DLD1 (cell line): ENCODE data around the gene DNAH17.
"Not testable (repeated sequence)": the region's sequence is repeated elsewhere in the genome, so short reads cannot be mapped to it uniquely, and the experiment has no call there.

Experiments used
- in situ Hi-C: cut with HindIII; loops from 2 replicates; pipeline ENCODE4 v1.10.0; 2017; ENCODE audit warnings: low sequenced_read_pairs

DNAH17 gene

DNA sequence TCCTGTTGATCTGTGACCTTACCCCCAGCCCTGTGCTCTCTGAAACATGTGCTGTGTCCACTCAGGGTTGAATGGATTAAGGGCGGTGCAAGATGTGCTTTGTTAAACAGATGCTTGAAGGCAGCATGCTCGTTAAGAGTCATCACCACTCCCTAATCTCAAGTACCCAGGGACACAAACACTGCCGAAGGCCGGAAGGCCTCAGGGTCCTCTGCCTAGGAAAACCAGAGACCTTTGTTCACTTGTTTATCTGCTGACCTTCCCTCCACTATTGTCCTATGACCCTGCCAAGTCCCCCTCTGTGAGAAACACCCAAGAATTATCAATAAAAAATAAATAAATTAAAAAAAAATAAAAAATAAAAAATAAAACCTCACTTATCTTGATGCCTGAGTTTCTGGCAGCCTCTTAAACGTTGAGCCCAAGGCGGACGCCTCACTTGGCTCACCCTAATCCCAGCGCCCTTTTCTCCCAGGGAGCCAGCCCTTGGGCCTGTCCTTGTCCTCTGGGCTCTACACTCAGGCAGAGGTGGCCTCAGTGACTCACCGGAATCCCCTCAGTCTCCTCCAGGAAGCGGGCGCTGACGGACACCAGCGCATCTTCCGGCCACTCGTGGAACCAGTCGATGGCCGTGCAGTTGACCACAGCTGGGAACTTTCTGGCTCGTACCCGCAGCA is 110.9 kb downstream of the DNAH17 start:
- in situ Hi-C loops = not testable (repeated sequence)

DNA sequence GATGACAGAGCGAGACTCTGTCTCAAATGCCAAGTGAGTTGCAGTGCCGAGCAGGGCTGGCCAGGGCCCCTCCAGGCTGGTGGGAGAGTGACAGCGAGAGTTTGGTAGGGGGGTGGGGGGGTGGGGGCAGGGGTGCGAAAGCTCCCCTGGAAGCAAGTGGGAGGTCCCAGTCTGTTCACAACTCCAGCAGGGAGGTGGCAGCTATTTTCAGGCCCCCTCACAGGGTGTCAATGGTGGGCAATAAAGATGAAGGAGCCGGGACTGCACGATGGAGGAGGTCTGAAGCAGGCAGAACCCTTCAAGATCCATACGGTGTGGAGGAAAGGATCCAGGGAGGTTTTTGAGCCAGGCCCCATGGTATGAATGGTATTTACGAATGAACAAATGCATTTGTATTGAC is 115.0 kb downstream of the DNAH17 start:
- in situ Hi-C loops = no loop called here

GRCh38 chr17:78461799-78462053 is 115.5 kb downstream of the DNAH17 start:
- in situ Hi-C loops = no loop called here

GRCh38 chr17:78460951-78461798 is 116.0 kb downstream of the DNAH17 start:
- in situ Hi-C loops = no loop called here

DNA sequence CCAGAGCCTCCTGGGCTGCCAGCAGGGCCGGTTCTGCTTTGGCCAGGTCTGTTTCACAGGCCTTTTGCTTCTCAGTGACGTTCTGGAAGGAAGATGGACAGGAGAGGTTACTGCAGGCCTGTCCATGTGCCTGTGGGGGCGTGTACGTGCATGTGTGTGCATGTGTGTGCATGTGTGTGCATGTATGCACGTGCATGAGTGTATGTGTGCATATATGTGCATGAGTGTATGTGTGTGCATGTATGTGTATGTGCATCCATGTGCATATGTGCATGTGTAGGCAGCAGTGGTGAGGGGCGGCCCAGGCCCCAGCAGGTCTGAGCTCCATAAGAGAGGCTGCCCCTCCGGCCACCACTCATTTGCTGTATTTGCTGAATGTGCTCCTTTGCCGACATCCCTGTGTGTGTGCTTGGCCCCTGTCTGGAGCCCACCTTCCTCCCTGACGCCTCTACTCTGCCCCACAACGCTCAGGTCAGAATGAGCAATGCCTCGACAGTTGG is 117.0 kb downstream of the DNAH17 start:
- in situ Hi-C loops = no loop called here

GRCh38 chr17:78459696-78460095 is 117.5 kb downstream of the DNAH17 start:
- in situ Hi-C loops = no loop called here

DNA sequence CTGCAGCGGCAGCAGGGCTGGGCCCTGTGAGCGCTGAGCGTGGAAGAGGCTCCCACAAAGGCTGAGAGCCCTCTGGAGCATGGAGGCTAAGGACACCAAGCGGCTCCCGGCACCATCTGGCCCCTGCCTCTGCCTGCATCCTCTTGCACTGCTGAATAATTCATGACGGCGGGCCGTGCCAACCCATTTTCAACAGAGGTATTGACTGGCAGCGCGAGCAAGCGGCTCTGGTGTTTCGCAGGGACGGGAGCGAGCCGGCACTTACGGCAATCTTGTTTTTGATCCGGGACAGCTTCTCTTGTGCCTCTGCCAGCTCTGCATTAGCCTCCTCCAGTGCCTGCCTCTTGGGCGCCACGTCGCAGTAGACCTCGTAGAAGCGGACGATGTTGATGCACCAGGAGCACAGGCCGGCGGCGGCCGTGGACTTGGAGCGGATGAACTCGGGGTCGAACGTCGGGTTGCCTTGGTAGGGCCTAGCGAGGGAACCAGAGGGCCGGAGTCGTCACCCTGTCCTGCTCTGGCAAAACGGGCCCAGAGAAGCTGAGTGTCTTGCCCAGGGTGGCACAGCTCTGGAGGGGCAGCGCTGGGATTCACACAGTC is 118.4 kb downstream of the DNAH17 start:
- in situ Hi-C loops = no loop called here

- in situ Hi-C loops = no loop called here
Measured at GRCh38 chr17:78458091-78458490, 119.1 kb downstream of the DNAH17 start.

- in situ Hi-C loops = no loop called here
Measured at GRCh38 chr17:78454346-78454745, 122.8 kb downstream of the DNAH17 start.

- in situ Hi-C loops = no loop called here
Measured at GRCh38 chr17:78451753-78452152, 125.4 kb downstream of the DNAH17 start.

- in situ Hi-C loops = no loop called here
Measured at GRCh38 chr17:78450696-78451345, 126.4 kb downstream of the DNAH17 start.

DNA sequence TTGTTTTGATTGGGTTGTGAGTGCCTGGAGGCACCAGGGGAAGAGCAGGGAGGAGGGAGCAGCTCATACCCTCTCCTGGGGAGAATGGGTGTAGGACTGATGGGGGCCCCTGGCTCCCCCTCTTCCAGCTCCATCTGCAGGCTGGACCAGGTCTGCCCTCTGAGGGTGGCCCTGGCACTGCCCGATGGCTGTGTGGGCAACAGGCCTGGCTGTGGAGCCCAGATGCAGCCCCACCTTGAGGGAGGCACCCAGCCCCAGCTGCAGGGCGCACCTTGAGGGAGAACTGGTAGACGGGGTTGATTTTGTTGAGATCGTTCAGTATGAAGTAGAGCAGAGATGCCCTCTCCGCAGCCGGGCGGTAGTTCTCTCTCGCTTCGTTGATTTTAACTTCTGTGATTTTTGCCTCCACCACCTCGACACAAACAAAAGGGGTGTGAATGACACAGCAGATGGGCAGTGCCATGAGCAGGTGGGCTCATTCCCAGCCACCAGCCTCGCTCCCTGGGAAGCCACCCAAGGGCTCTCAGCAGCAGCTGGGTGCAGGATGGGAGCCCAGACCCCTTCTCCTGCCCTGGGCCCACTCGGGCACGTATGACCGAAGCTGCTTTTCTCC is 127.1 kb downstream of the DNAH17 start:
- in situ Hi-C loops = no loop called here

DNA sequence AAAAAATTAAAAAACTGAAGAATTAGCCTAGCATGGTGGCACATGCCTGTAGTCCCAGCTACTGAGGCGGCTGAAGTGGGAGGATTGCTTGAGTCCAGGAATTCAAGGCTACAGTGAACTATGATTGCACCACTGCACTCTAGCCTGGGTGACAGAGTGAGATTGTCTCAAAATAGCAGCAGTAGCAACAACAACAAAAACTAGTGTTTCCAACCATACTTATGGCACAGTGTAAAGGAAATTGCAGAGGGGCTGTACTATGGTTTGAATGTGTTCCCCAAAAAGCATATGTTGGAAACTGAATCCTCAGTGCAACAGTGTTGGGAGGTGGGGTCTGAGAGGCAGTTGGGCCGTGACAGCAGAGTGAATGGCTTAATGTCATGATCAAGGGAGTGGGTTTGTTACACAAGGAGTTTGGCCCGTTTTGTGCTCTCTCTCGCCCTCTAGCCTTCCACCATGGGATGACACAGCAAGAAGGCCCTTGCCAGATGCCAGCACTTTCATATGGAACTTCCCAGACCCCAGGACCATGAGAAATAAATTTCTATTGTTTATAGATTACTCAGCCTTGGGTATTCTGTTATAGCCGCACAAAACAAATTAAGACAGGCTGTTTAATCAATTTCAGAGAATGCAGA is 128.7 kb downstream of the DNAH17 start:
- in situ Hi-C loops = no loop called here

GRCh38 chr17:78446833-78447232 is 130.4 kb downstream of the DNAH17 start:
- in situ Hi-C loops = no loop called here

GRCh38 chr17:78444392-78444791 is 132.8 kb downstream of the DNAH17 start:
- in situ Hi-C loops = no loop called here

GRCh38 chr17:78442648-78443218 is 134.5 kb downstream of the DNAH17 start:
- in situ Hi-C loops = no loop called here

DNA sequence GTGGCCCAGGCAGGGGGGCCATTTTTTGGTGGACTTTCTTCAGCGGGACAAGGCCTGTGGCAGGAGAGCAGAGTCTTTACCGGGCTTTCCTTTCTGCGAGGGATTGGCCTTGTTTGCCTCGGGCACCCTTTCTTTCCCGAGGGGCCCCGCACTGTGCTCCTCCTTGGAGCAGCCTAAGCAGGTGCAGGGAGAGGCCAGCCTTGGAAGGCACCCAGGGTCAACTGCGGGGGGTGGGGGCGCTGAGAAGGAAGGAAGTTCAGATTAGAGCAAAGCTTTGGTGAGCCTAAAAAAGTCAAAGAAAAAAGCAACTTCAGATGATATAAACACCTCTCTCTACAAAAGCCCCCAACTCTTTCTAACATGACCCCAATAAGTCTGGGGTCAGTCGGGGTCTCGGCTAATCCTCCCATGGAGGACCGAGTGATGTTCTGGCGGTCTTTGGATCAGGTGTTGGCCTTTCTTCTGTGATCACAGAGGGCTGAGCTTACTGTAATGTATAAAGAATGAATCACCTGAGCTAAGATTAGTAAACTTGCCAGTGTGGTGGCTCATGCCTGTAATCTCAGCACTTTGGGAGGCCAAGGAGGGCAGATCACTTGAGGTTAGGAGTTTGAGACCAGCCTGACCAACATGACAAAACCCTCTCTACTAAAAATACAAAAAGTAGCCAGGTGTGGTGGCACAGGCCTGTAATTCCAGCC is 135.8 kb downstream of the DNAH17 start:
- in situ Hi-C loops = no loop called here

- in situ Hi-C loops = no loop called here
Measured at GRCh38 chr17:78438694-78439325, 138.4 kb downstream of the DNAH17 start.

DNA sequence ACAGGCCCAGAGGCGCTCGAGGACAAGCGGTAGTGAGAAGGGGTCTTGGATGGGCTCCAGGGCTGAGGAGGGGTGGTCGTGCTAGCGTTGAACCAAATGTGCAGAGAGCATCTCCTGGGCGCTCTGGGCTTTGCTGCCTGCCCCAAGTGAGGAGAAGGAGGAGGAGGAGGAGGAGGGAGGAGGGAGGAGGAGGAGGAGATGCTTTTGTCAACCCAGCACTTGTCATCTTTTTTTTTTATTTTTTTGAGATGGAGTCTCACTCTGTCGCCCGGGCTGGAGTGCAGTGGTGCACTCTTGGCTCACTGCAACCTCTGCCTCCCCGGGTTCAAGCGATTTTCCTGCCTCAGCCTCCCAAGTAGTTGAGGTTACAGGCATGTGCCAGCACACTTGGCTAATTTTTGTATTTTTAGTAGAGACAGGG is 138.9 kb downstream of the DNAH17 start:
- in situ Hi-C loops = no loop called here
